Retinal pigment epithelial cell (primary cell): ENCODE data around the gene MMS22L.

Experiments used
- DNase-seq: peaks from one replicate; pipeline ENCODE4 v3.0.0-alpha.2; 2010; ENCODE audit warnings: low read depth
- H3K4me3 ChIP-seq: 2 replicates; pipeline ENCODE4 v1.5.1; 2011; ENCODE audit warnings: mild to moderate bottlenecking, low read length, control low read depth, moderate library complexity
- CTCF ChIP-seq: conservative IDR thresholded peaks from 2 replicates; pipeline ENCODE4 v1.5.1; 2011; ENCODE audit warnings: low read depth, low read length, control low read depth, inconsistent platforms

Gene MMS22L

GRCh38 chr6:97240222-97240621 is 42.8 kb downstream of the MMS22L start:
- TF ChIP-seq CTCF, result no peak
- no peak for DNase-seq
- H3K4me3 ChIP-seq, result no peak overlapping the region

GRCh38 chr6:97231911-97232310 is 51.1 kb downstream of the MMS22L start:
- no peak overlapping the region for H3K4me3 ChIP-seq
- no peak for TF ChIP-seq CTCF
- DNase-seq, result no peak

GRCh38 chr6:97222903-97223302 is 60.1 kb downstream of the MMS22L start:
- no peak for DNase-seq
- no peak for TF ChIP-seq CTCF
- H3K4me3 ChIP-seq, result no peak overlapping the region

GRCh38 chr6:97218912-97219311 is 64.1 kb downstream of the MMS22L start:
- TF ChIP-seq CTCF, result no peak
- no peak overlapping the region for H3K4me3 ChIP-seq
- no peak for DNase-seq

GRCh38 chr6:97215157-97215769 is 67.8 kb downstream of the MMS22L start:
- peak; percentile 74 for TF ChIP-seq CTCF
- peak; percentile 20 for DNase-seq
- H3K4me3 ChIP-seq, result no peak overlapping the region

- no peak overlapping the region for H3K4me3 ChIP-seq
- DNase-seq, result no peak
- no peak for TF ChIP-seq CTCF
Measured at GRCh38 chr6:97214671-97215070, 68.3 kb downstream of the MMS22L start.

GRCh38 chr6:97207383-97207782 is 75.6 kb downstream of the MMS22L start:
- TF ChIP-seq CTCF, result no peak
- no peak overlapping the region for H3K4me3 ChIP-seq
- no peak for DNase-seq
